A673 (cell line): Measurements from ENCODE around the gene COL13A1. TPM values are rescaled to one million over a fixed set of nuclear protein-coding genes. Genes with fewer than 3 reads are reported as not detected.

Source experiments
- BruUV-seq: library from RNA; stranded (reverse); fragments of 400-500 nt; replicated peaks from 2 replicates; lab custom pipeline; 2021; lab: Mats Ljungman, UMichigan
- CTCF ChIA-PET: fragments of 300-600 bp; sonication (Branson Sonifier 250); formaldehyde crosslinking; loops from one replicate; lab custom pipeline; 2022; ENCODE audit warnings: antibody characterized with exemption; lab: Charles Lee
- POLR2A ChIA-PET: fragments of 300-600 bp; sonication (Branson Sonifier 250); formaldehyde crosslinking; loops from one replicate; lab custom pipeline; 2022; ENCODE audit warnings: antibody characterized with exemption; ENCODE audit not compliant: low non-redundant PET; lab: Charles Lee
- DNase-seq: peaks from one replicate; pipeline ENCODE4 v3.0.0-alpha.2; 2015; ENCODE audit warnings: low spot score
- H3K27ac ChIP-seq: fragments of 200-600 bp; sonication (generic); 2 replicates; pipeline ENCODE4 v1.5.1; 2016; ENCODE audit warnings: mixed run types, low read depth, mild to moderate bottlenecking, mixed read lengths, antibody characterized with exemption, low read length; ENCODE audit not compliant: poor library complexity, severe bottlenecking
- H3K27me3 ChIP-seq: fragments of 200-600 bp; sonication (generic); replicated peaks from 2 replicates; pipeline ENCODE4 v1.6.1; 2017; ENCODE audit warnings: mixed run types, low read depth, mild to moderate bottlenecking, mixed read lengths, antibody characterized with exemption, low read length; ENCODE audit not compliant: insufficient read depth, poor library complexity
- H3K36me3 ChIP-seq: fragments of 200-600 bp; sonication (generic); 2 replicates; pipeline ENCODE4 v1.6.1; 2016; ENCODE audit warnings: mixed run types, mild to moderate bottlenecking, mixed read lengths, antibody characterized with exemption, low read length; ENCODE audit not compliant: insufficient read depth, poor library complexity, severe bottlenecking
- H3K4me1 ChIP-seq: fragments of 200-600 bp; sonication (generic); 2 replicates; pipeline ENCODE4 v1.6.1; 2017; ENCODE audit warnings: mixed run types, mild to moderate bottlenecking, mixed read lengths, antibody characterized with exemption, low read length; ENCODE audit not compliant: insufficient read depth, poor library complexity, severe bottlenecking
- H3K4me3 ChIP-seq: fragments of 200-600 bp; sonication (generic); 2 replicates; pipeline ENCODE4 v1.5.1; 2016; ENCODE audit warnings: low read depth, mixed run types, mild to moderate bottlenecking, mixed read lengths, low read length; ENCODE audit not compliant: poor library complexity, severe bottlenecking
- H3K9me3 ChIP-seq: fragments of 200-600 bp; sonication (generic); 2 replicates; pipeline ENCODE4 v1.6.1; 2016; ENCODE audit warnings: mixed run types, low read depth, mild to moderate bottlenecking, mixed read lengths, antibody characterized with exemption, low read length; ENCODE audit not compliant: poor library complexity, severe bottlenecking
- CTCF ChIP-seq: fragments of 300-800, 200-600 bp; sonication (generic); conservative IDR thresholded peaks from 2 replicates; pipeline ENCODE4 v1.5.1; 2017; ENCODE audit warnings: low read depth, mild to moderate bottlenecking, antibody characterized with exemption, low read length, moderate library complexity, mixed read lengths
- EZH2 ChIP-seq: fragments of 200-600 bp; sonication (generic); IDR thresholded peaks from 2 replicates; pipeline ENCODE4 v1.6.1; 2017; ENCODE audit warnings: borderline replicate concordance, low read depth, mild to moderate bottlenecking, mixed read lengths, antibody characterized with exemption, low read length; ENCODE audit not compliant: poor library complexity, severe bottlenecking
- intact Hi-C: fragments of 100-400 bp; cut with micrococcal nuclease; formaldehyde crosslinking; loops from one replicate; pipeline ENCODE4 v1.10.0; 2022; ENCODE audit not compliant: unreplicated experiment
- total RNA-seq: library from RNA; stranded (reverse); gene quantifications from 2 replicates; pipeline ENCODE4 v1.2.3, GENCODE V29; 2021

The COL13A1 gene
- total RNA-seq, 1 experiment from 2014 or later = 2.0 TPM

GRCh38 chr10:69826094-69826493 lies 24.4 kb downstream of the COL13A1 start:
- Histone ChIP-seq H3K36me3 (no peaks in the 10 kb centered on the region), H3K9me3 (no peaks in the 10 kb centered on the region), H3K27me3 (no peaks in the 10 kb centered on the region), H3K4me3 (no peak overlapping the region), H3K27ac (no peak overlapping the region), H3K4me1 (no peaks in the 10 kb centered on the region)
- BruUV-seq = no TSS peak
- intact Hi-C loops = no loop called here
- ChIA-PET CTCF (no interaction called here), POLR2A (no interaction called here)
- no peak for TF ChIP-seq CTCF
- no peak for TF ChIP-seq EZH2
- DNase-seq = no peak

- no peak for TF ChIP-seq EZH2
- TF ChIP-seq CTCF = no peak
- CTCF ChIA-PET = interaction anchor here (0.5 kb wide), 1 partner anchor 22 kb away, joined by 4 read pairs; no protein-coding TSS in a partner anchor
- H3K27ac ChIP-seq = no peak overlapping the region
- H3K27me3 ChIP-seq = no peaks in the 10 kb centered on the region
- DNase-seq = no peak
- H3K4me3 ChIP-seq = no peak overlapping the region
- no peaks in the 10 kb centered on the region for H3K36me3 ChIP-seq
- no peaks in the 10 kb centered on the region for H3K9me3 ChIP-seq
- BruUV-seq = no TSS peak
- no peaks in the 10 kb centered on the region for H3K4me1 ChIP-seq
- intact Hi-C loops = no loop called here
- POLR2A ChIA-PET = no interaction called here
Measured at GRCh38 chr10:69826789-69827554, 25.3 kb downstream of the COL13A1 start.

- POLR2A ChIA-PET = no interaction called here
- TF ChIP-seq CTCF (no peak), EZH2 (no peak)
- no peak for DNase-seq
- Histone ChIP-seq H3K27ac (no peak overlapping the region), H3K4me3 (no peak overlapping the region), H3K9me3 (no peaks in the 10 kb centered on the region), H3K36me3 (no peaks in the 10 kb centered on the region), H3K27me3 (no peaks in the 10 kb centered on the region), H3K4me1 (no peaks in the 10 kb centered on the region)
- CTCF ChIA-PET = no interaction called here
- no TSS peak for BruUV-seq
- intact Hi-C loops = no loop called here
Measured at GRCh38 chr10:69828144-69828870, 26.6 kb downstream of the COL13A1 start.
